Osteocyte (in vitro differentiated cells): ENCODE measurements around the gene ANXA4. TPM values are rescaled to one million over a fixed set of nuclear protein-coding genes. Genes with fewer than 3 reads are reported as not detected.

Experiments used
- DNase-seq: peaks from one replicate; pipeline ENCODE4 v3.0.0; 2021; ENCODE audit warnings: mixed read lengths; ENCODE audit not compliant: unreplicated experiment; ENCODE audit errors: extremely low spot score
- H3K27ac Mint-ChIP-seq: one replicate; pipeline ENCODE4 v1.8.0; 2021; ENCODE audit warnings: mild to moderate bottlenecking, mixed read lengths; ENCODE audit not compliant: unreplicated experiment
- H3K27me3 Mint-ChIP-seq: one replicate; pipeline ENCODE4 v1.8.0; 2021; ENCODE audit warnings: mixed read lengths; ENCODE audit not compliant: unreplicated experiment
- H3K36me3 Mint-ChIP-seq: one replicate; pipeline ENCODE4 v1.8.0; 2021; ENCODE audit warnings: mixed read lengths; ENCODE audit not compliant: unreplicated experiment
- H3K4me1 Mint-ChIP-seq: one replicate; pipeline ENCODE4 v1.8.0; 2021; ENCODE audit warnings: mixed read lengths; ENCODE audit not compliant: unreplicated experiment
- H3K4me3 Mint-ChIP-seq: one replicate; pipeline ENCODE4 v1.8.0; 2021; ENCODE audit warnings: mild to moderate bottlenecking, moderate library complexity, mixed read lengths; ENCODE audit not compliant: unreplicated experiment
- H3K9me3 Mint-ChIP-seq: one replicate; pipeline ENCODE4 v1.8.0; 2021; ENCODE audit warnings: mixed read lengths; ENCODE audit not compliant: unreplicated experiment
- total RNA-seq: library from RNA; stranded (reverse); gene quantifications from 2 replicates; pipeline ENCODE4 v1.2.1, GENCODE V29; 2021
- TF ChIP-seq, protein P1 (sequence below): fragments of 200-600 bp; sonication (generic); IDR thresholded peaks from 2 replicates; pipeline ENCODE4 v1.5.0; 2021; ENCODE audit warnings: antibody characterized with exemption, mild to moderate bottlenecking, moderate library complexity

ANXA4 gene
- total RNA-seq, 1 donor from 2014 or later, result 76.6 TPM

DNA sequence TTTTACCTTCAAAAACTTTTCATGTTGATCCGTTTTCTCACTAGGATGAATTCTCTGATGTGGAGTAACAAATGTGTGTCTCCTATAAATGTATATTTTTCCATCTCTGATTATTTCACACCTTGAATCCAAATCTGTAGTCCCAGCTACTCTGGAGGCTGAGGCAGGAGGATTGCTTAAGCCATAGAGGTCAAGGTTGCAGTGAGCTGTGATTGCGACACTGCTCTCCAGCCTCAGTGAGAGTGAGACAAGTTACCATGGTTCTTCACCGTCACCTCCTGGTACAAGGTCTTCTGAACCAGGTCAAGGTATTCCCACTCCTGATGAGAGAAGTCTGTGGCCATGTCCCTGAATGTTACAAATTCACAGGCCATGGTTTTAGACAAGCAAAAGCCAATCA lies 102.6 kb downstream of the ANXA4 start:
- TF ChIP-seq, protein P1, sequence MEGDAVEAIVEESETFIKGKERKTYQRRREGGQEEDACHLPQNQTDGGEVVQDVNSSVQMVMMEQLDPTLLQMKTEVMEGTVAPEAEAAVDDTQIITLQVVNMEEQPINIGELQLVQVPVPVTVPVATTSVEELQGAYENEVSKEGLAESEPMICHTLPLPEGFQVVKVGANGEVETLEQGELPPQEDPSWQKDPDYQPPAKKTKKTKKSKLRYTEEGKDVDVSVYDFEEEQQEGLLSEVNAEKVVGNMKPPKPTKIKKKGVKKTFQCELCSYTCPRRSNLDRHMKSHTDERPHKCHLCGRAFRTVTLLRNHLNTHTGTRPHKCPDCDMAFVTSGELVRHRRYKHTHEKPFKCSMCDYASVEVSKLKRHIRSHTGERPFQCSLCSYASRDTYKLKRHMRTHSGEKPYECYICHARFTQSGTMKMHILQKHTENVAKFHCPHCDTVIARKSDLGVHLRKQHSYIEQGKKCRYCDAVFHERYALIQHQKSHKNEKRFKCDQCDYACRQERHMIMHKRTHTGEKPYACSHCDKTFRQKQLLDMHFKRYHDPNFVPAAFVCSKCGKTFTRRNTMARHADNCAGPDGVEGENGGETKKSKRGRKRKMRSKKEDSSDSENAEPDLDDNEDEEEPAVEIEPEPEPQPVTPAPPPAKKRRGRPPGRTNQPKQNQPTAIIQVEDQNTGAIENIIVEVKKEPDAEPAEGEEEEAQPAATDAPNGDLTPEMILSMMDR, result no peak
- H3K4me3 Mint-ChIP-seq, result no peak overlapping the region
- H3K36me3 Mint-ChIP-seq, result peaks cover 32% of the 10 kb centered on the region
- H3K4me1 Mint-ChIP-seq, result no peaks in the 10 kb centered on the region
- no peak for DNase-seq
- no peaks in the 10 kb centered on the region for H3K9me3 Mint-ChIP-seq
- H3K27me3 Mint-ChIP-seq, result no peaks in the 10 kb centered on the region
- H3K27ac Mint-ChIP-seq, result no peak overlapping the region

DNA sequence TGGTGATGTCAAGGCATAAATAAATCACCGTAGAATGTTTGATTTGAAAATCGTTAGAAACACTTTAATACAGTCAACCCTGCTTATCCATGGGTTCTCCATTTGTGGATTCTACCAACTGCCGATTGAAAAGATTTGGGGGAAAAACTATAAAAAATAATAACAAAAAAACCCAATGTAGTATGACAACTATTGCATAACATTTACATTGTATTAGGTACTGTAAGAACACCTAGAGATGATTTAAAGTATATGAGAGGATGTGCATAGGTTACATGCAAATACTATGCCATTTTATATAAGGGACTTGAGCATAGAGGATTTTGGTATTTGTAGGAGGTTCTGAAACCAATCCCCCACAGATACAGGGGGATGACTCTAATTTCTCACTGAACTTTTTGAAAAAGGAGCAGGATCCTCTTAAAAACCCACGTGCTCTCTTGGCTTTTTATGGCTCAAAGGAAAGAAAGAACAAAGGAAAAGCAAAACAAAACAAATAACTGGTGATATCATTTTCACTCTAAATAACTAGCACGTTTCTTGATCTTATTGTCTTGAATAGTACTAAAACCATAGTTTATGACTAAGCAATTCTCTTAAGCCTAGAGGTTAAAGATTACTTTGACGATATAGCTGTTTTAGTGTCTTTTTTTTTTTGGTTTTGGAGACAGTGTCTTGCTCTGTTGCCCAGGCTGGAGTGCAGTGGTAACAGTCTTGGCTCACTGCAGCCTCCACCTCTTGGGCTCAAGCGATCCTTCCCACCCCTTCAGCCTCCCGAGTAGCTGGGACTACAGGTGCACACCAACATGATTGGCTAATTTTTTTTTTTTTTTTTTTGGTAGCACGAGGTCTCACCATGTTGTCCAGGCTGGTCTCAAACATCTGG lies 104.5 kb downstream of the ANXA4 start:
- Mint-ChIP-seq H3K36me3 (peaks cover 35% of the 10 kb centered on the region), H3K27ac (no peak overlapping the region), H3K9me3 (no peaks in the 10 kb centered on the region), H3K27me3 (no peaks in the 10 kb centered on the region), H3K4me3 (no peak overlapping the region), H3K4me1 (no peaks in the 10 kb centered on the region)
- TF ChIP-seq, protein P1, result no peak
- DNase-seq, result no peak

DNA sequence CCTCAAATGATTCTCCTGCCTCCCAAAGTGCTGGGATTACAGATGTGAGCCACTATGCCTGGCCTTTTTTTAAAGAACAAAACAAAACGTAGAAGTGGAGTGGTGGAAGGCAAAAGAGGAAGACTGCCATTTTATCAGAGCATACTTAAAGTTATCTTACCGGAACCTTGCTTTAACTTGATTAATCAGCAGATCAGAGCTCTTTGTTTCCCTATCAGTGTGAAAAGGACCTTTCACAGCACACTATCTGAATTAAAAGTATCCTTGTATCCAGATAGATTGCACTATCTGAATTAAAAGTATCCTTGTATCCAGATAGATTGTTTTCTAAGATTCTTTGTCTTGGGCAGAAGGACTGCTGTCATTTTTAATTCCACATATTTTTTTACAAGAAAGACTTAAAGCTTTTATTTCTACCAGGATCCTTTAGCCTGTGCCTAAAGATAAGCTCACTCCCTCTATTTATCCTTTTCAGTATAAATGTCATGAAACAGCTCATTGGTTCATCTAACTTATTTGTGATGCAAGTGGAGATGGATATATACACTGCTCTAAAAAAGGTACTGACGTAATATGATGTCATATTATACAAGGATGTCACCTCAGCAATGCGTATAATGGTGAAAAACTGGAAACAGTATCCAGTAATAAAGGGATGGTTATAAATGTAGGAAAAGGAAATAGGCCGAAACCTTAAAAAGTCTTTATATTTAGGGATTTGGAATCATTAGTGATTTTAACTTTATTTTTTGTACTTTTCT lies 105.3 kb downstream of the ANXA4 start:
- Mint-ChIP-seq H3K4me1 (no peaks in the 10 kb centered on the region), H3K4me3 (no peak overlapping the region), H3K9me3 (no peaks in the 10 kb centered on the region), H3K27me3 (no peaks in the 10 kb centered on the region), H3K27ac (no peak overlapping the region), H3K36me3 (peaks cover 33% of the 10 kb centered on the region)
- TF ChIP-seq, protein P1, result no peak
- no peak for DNase-seq

DNA sequence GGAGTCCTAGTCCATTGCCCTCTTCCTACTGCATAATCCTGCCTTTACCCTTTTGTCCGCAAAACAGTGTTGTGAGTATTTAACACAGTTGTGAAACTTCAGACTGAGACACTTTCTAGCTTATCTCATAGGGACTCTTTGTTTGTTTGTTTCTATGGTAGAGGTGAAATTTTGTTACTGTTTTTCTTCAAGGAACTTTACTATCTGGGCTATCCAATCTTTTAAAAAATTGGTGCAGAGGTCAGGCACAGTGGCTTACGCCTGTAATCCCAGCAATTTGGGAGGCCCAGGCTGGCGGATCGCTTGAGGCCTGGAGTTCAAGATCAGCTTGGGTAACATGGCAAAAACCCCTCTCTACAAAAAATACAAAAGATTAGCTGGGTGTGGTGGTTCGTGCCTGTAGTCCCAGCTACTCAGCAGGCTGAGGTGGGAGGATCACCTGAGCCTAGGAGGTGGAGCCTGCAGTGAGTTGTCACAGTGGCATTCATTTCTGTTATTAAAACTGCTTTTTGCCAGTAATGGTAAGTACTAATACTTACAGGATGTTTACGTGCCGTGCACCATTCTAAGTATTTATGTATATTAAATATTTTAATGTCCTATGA lies 106.4 kb downstream of the ANXA4 start:
- Mint-ChIP-seq H3K27me3 (no peaks in the 10 kb centered on the region), H3K27ac (no peak overlapping the region), H3K9me3 (no peaks in the 10 kb centered on the region), H3K4me3 (no peak overlapping the region), H3K36me3 (peaks cover 34% of the 10 kb centered on the region), H3K4me1 (no peaks in the 10 kb centered on the region)
- DNase-seq, result no peak
- TF ChIP-seq, protein P1, result no peak

DNA sequence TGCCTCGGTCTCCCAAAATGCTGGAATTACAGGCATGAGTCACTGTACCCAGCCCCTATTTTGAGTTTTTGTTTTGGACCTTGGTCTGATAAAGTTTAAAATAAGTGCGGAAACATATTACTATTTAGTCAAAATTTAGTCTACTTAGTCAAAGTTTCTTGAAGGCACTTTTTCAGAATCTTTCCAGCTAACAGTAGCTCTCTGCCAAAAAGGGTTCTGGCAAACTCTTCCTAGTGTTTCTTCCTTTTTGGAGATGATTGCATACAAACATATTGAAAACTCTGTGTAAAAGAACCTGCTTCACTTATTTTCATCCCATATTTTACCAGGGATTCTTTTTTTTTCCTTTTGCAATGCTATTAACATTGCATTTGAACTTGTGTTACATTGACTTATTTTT lies 116.3 kb downstream of the ANXA4 start:
- Mint-ChIP-seq H3K27me3 (no peaks in the 10 kb centered on the region), H3K27ac (no peak overlapping the region), H3K36me3 (peaks cover 14% of the 10 kb centered on the region), H3K4me3 (no peak overlapping the region), H3K4me1 (no peaks in the 10 kb centered on the region), H3K9me3 (no peaks in the 10 kb centered on the region)
- DNase-seq, result no peak
- TF ChIP-seq, protein P1, result no peak
